LNCAP (cell line): ENCODE data around the gene APBA2.

Experiments used
- TF ChIP-seq, protein P1 (sequence below): fragments of 450-650 bp; IDR thresholded peaks from 2 replicates; pipeline ENCODE4 v1.5.1; 2017; ENCODE audit warnings: mild to moderate bottlenecking

The APBA2 gene

DNA sequence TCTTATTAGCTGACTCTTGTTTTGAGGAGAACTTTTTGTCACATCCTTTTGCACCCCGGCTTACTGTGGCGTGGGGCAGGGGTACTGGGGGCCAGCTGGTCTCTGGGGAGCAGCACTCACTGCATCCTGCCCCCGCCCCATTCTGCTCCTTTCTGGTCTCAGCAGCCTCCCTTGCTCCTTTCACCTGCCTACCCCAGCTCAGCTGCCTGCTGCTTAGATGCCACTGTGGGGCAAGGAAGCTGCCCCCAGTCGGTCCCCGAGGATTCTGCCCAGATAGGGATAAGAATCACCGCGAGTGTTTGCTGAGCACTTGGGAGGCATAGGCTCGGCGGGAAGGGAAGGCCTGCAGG lies 32.0 kb downstream of the APBA2 start:
- TF ChIP-seq, protein P1, sequence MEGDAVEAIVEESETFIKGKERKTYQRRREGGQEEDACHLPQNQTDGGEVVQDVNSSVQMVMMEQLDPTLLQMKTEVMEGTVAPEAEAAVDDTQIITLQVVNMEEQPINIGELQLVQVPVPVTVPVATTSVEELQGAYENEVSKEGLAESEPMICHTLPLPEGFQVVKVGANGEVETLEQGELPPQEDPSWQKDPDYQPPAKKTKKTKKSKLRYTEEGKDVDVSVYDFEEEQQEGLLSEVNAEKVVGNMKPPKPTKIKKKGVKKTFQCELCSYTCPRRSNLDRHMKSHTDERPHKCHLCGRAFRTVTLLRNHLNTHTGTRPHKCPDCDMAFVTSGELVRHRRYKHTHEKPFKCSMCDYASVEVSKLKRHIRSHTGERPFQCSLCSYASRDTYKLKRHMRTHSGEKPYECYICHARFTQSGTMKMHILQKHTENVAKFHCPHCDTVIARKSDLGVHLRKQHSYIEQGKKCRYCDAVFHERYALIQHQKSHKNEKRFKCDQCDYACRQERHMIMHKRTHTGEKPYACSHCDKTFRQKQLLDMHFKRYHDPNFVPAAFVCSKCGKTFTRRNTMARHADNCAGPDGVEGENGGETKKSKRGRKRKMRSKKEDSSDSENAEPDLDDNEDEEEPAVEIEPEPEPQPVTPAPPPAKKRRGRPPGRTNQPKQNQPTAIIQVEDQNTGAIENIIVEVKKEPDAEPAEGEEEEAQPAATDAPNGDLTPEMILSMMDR, result no peak

DNA sequence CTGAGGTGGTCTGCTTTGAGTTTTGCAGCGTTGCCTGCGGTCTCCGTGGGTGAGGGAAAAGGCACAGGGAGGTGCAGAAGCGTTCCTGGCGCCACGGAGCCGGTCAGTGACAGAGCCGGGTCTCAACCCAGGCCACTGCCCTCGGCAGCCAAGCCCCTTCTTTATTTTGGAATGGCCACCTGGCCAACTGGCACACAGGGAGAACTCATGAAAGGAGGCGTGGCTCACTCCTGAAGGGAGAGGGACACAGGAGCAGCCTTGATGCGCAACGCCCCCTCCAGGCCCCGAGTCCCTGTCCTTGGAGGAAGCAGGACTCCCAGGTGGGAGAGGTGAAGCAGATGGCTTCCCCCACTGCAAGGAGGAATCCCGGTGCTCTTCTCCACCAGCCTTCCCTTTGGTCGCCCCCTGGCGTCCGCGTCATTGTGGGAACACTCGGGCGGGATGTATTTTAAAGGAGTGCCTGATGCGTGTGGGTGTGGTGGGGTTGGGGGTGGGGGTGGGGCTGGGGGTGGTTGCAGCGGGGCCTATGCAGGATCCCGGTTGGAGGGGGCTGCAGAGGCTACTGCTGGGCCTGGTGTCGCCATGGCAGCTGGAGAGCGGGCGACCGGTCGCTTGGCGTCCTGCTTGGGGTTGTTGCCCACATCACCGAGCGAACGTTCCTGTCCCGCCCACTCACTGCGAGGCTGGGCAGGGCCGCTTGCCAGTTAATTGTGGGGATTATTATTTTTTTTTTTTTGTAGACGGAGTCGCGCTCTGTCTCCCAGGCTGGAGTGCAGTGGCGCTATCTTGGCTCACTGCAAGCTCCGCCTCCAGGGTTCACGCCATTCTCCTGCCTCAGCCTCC lies 32.6 kb downstream of the APBA2 start:
- TF ChIP-seq, protein P1, result no peak

DNA sequence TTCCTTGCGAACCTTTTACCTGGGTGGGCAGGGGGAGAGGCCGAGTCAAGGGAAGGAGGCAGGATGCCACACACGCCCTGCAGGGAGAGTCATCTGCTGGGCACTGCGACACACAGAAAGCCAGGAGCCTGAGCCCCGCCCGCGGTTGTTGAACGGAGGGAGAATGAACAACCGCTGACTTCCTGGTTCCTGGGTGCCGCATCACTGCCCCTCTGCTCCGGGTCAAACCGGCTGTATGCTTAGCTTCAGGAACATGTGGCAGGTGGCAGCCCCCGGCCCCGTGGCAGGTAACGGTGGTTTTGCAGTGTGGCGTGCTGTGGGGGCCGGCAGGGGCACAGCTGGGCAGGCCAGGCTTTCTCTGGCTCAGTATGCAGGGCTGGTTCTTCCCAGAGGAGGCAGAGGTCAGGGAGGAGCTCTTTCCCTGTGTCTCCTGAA lies 33.4 kb downstream of the APBA2 start:
- TF ChIP-seq, protein P1, result no peak

DNA sequence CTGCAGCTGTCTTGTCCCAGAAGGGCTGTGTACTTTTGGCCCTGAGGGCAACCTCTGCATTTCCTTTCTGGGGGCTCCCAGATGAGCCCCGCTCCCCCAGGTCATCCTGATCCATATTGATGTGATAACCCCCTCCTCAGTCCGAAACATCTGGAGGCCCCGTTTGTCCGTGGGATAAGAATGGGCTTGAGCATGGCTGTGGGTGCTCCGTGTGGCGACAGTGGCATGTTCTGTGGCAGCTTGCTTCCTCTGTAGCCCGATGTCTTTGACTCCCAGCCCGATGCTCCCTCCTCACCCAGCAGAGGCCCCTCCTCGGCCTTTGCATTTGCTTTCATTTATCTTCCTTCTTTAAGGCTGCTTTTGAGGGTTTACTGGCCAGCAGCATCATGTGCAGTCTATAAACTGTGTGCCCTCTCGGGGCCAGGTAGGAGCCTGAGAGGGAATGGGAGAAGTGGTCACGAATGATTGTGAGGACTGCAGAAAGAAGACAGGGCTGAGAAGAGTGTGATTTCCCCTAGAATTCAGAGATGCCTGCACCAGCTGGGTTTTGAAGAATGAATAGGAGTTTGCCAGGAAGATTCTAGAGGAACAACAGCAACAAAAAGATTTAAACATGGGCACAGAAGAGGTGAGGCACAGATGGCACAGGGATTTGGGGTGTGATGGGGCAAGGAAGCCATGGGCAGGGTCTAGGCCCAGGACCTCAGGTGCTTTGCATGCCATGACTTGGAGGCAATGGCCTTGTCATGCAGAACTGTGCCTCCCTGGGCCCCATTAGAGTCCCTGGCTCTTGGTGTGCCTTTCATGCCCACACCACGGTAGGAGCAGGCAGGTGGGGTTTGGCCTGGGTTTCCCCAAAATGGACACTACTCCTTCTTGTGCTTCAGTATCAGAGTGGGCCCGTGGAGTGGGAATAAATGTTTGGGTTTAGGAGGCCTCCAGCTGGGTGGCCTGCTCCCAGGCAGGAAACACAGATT lies 34.2 kb downstream of the APBA2 start:
- TF ChIP-seq, protein P1, result no peak

DNA sequence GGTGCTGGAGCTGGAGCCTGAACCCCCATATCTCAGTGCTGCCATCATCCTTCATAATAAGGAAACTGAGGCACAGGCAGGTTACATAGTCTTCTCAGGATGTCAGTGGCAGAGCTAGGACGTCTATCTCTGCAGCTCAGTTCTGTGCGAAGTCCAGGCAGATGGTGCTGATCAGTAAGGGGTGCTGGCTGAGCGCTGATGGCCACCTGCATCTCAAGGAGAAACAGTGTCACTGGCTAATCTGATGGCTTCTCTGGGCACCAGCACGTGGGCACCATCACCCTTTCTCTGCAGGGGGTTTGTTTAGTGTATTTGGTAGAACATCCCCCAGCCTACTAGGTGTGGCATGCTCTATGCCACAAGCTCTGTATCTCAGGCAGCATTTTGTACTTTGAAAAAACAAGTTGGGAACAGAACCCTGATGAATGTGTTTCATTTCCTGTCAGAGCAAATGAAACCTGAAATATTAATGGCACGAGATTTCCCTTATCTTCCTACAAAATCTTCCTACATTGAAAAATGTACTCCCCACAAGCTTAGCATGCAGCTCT lies 35.1 kb downstream of the APBA2 start:
- TF ChIP-seq, protein P1, result no peak

DNA sequence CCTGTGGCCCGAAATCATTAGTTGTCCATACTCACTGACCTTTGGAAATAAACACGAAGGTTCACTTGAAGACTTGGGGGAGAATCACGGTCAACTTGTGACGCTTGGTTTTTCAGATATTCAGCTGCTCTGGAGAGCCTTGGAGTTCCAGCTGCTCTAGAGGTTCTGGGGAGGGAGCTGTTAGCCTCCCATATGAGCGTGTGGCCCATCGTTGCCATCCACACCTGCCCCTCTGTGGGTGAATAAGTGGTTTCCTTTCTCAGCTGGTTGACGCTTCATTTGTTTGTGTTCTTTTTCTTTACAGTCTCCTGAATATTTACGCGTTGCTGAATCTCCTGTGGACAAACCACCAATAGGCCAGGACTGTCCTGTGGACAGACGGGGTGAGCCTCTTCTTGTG lies 35.6 kb downstream of the APBA2 start:
- TF ChIP-seq, protein P1, result no peak

DNA sequence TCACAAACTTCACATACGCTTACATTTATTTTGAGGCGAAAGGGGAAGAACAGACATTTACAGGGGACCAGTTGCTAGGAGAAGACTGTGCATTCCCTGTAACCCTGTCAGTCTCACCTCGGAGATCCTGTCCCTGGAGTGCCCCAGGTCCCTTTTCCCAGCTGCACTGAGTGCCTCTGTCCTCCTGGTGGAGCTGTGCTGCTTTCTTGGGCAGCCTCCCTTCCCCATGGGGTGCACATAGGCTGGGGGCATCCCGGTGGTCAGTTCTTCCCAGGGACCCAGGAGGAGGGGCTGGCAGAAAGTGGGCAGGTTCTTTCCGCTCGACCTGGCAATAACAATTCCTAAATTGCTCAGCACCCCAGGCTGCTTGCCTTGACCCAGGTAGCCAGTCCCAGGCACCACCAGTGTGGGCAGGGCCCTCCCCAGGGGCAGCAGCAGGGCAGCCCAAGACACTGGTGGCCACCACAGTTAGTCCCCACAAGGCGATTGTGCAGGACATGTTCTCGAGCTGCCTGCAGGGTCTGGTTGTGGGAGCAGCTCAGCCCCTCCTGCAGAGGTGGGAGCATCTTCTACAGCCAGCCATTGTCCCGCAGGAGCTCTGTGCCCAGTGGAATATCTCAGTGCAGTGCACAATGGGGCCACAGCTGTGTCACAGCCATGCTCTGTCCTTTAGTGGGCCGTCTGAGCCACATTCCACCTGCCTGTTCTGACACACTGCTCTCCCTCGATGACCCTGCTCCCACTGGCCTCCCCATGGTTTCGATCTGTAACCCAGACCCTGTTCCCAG lies 36.3 kb downstream of the APBA2 start:
- TF ChIP-seq, protein P1, result no peak
